ENCODE measurements around the gene NRXN3. TPM values are rescaled to one million over a fixed set of nuclear protein-coding genes. Genes with fewer than 3 reads are reported as not detected.

NRXN3 gene
- total and polyA plus RNA-seq, 2 of the 13 experiments (the other 11 are each of a cell fraction or from before 2014, with no cell fraction given) = 0.03 TPM; not detected in 1

DNA sequence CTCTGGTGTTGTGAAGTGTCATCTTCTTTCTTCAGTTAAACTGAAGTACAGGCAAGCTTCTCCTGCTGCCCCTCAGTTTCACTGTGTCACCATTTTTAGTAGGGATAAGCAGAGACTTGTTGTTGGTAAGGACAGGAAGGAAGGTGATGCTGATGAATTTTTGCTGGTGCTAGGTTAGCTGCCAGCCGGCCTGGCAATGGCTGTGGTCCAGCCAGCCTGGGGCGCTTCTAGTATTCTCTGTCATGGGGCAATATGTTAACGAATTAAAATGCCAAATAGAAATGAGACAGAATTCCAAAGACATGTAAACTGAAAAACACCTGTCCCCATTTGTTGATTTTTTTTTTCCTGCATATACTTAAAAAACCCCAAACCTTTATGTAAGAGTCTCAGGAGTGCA is 1438.3 kb downstream of the NRXN3 start:
- in situ Hi-C loops (cut with HindIII; ENCODE audit: extremely low pct_ligation_motif_present, low pct_unique_long_range_greater_than_20kb) = no loop called here
- H3K4me1 ChIP-seq (ENCODE audit: insufficient read depth, low read length) = no peaks in the 10 kb centered on the region
- ATAC-seq = no peak
- no peak overlapping the region for H3K27ac ChIP-seq (ENCODE audit: extremely low read length, insufficient read depth, low read length)
- H3K36me3 ChIP-seq (replicated peaks in 1 of 2; ENCODE audit: control insufficient read depth in 1 of 2, insufficient read depth in 2 of 2, low read length in 2 of 2) = no peaks in the 10 kb centered on the region
- H4K20me1 ChIP-seq (ENCODE audit: insufficient read depth, low read length) = no peaks in the 10 kb centered on the region
- ChIA-PET POLR2A (no interaction called here), CTCF (ENCODE audit: low intra/inter-chr PET ratio, low total read pairs) (no interaction called here)
- WGBS (ENCODE audit: low lambda C conversion rate) = 51% methylated on average over 3 of the region's 3 CpGs
- no peak overlapping the region for H3K4me2 ChIP-seq (ENCODE audit: low read depth, low read length)
- H3K4me3 ChIP-seq (replicated peaks in 1 of 3; ENCODE audit: insufficient read depth in 1 of 3, low read depth in 2 of 3, low read length in 3 of 3) = no peak overlapping the region
- no peak overlapping the region for H3K9ac ChIP-seq (ENCODE audit: insufficient read depth, low read depth, low read length)
- no peak for FAIRE-seq
- H3K27me3 ChIP-seq (ENCODE audit: control insufficient read depth in 1 of 2, insufficient read depth in 2 of 2, low read length in 2 of 2) = no peaks in the 10 kb centered on the region
- H2AFZ ChIP-seq (ENCODE audit: low read length) = no peak overlapping the region
- intact Hi-C loops (cut with micrococcal nuclease; ENCODE audit: unreplicated experiment) = no loop called here
- peaks cover 80% of the 10 kb centered on the region for H3K9me3 ChIP-seq (ENCODE audit: low read length)
- no peaks in the 10 kb centered on the region for H3K79me2 ChIP-seq (ENCODE audit: insufficient read depth, low read length)
- no peak for DNase-seq (ENCODE audit: low spot score)
- no TSS peak for BruUV-seq (replicated peaks)
- TF ChIP-seq KDM6A (CRISPR knock-in tag; IDR thresholded peaks at IDR 0.05; ENCODE audit: low read depth) = no peak
- TF ChIP-seq, protein P1, sequence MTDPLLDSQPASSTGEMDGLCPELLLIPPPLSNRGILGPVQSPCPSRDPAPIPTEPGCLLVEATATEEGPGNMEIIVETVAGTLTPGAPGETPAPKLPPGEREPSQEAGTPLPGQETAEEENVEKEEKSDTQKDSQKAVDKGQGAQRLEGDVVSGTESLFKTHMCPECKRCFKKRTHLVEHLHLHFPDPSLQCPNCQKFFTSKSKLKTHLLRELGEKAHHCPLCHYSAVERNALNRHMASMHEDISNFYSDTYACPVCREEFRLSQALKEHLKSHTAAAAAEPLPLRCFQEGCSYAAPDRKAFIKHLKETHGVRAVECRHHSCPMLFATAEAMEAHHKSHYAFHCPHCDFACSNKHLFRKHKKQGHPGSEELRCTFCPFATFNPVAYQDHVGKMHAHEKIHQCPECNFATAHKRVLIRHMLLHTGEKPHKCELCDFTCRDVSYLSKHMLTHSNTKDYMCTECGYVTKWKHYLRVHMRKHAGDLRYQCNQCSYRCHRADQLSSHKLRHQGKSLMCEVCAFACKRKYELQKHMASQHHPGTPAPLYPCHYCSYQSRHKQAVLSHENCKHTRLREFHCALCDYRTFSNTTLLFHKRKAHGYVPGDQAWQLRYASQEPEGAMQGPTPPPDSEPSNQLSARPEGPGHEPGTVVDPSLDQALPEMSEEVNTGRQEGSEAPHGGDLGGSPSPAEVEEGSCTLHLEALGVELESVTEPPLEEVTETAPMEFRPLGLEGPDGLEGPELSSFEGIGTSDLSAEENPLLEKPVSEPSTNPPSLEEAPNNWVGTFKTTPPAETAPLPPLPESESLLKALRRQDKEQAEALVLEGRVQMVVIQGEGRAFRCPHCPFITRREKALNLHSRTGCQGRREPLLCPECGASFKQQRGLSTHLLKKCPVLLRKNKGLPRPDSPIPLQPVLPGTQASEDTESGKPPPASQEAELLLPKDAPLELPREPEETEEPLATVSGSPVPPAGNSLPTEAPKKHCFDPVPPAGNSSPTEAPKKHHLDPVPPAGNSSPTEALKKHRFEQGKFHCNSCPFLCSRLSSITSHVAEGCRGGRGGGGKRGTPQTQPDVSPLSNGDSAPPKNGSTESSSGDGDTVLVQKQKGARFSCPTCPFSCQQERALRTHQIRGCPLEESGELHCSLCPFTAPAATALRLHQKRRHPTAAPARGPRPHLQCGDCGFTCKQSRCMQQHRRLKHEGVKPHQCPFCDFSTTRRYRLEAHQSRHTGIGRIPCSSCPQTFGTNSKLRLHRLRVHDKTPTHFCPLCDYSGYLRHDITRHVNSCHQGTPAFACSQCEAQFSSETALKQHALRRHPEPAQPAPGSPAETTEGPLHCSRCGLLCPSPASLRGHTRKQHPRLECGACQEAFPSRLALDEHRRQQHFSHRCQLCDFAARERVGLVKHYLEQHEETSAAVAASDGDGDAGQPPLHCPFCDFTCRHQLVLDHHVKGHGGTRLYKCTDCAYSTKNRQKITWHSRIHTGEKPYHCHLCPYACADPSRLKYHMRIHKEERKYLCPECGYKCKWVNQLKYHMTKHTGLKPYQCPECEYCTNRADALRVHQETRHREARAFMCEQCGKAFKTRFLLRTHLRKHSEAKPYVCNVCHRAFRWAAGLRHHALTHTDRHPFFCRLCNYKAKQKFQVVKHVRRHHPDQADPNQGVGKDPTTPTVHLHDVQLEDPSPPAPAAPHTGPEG (CRISPR knock-in tag; IDR thresholded peaks at IDR 0.05) = no peak
- TF ChIP-seq ZNF253 (CRISPR knock-in tag; IDR thresholded peaks at IDR 0.05; ENCODE audit: borderline replicate concordance) = no peak
- no peak for TF ChIP-seq CCAR2 (optimal IDR thresholded peaks at IDR 0.05; ENCODE audit: low read depth, low read length)
- TF ChIP-seq ZNF776 (CRISPR knock-in tag; IDR thresholded peaks at IDR 0.05) = no peak
- no peak for TF ChIP-seq MYNN (CRISPR knock-in tag; IDR thresholded peaks at IDR 0.05; ENCODE audit: low read depth)
- TF ChIP-seq RXRA (CRISPR knock-in tag; IDR thresholded peaks at IDR 0.05) = no peak
- TF ChIP-seq, protein P2, sequence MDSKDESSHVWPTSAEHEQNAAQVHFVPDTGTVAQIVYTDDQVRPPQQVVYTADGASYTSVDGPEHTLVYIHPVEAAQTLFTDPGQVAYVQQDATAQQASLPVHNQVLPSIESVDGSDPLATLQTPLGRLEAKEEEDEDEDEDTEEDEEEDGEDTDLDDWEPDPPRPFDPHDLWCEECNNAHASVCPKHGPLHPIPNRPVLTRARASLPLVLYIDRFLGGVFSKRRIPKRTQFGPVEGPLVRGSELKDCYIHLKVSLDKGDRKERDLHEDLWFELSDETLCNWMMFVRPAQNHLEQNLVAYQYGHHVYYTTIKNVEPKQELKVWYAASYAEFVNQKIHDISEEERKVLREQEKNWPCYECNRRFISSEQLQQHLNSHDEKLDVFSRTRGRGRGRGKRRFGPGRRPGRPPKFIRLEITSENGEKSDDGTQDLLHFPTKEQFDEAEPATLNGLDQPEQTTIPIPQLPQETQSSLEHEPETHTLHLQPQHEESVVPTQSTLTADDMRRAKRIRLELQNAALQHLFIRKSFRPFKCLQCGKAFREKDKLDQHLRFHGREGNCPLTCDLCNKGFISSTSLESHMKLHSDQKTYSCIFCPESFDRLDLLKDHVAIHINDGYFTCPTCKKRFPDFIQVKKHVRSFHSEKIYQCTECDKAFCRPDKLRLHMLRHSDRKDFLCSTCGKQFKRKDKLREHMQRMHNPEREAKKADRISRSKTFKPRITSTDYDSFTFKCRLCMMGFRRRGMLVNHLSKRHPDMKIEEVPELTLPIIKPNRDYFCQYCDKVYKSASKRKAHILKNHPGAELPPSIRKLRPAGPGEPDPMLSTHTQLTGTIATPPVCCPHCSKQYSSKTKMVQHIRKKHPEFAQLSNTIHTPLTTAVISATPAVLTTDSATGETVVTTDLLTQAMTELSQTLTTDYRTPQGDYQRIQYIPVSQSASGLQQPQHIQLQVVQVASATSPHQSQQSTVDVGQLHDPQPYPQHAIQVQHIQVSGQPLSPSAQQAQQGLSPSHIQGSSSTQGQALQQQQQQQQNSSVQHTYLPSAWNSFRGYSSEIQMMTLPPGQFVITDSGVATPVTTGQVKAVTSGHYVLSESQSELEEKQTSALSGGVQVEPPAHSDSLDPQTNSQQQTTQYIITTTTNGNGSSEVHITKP (CRISPR knock-in tag; IDR thresholded peaks at IDR 0.05; ENCODE audit: low read depth) = no peak
- no peak for TF ChIP-seq ZSCAN25 (CRISPR knock-in tag; IDR thresholded peaks at IDR 0.05)
- TF ChIP-seq ZBTB42 (CRISPR knock-in tag; IDR thresholded peaks at IDR 0.05) = no peak
- no peak for TF ChIP-seq ZFP41 (CRISPR knock-in tag; IDR thresholded peaks at IDR 0.05; ENCODE audit: borderline replicate concordance)
- TF ChIP-seq NFYC (CRISPR knock-in tag; IDR thresholded peaks at IDR 0.05) = no peak
- TF ChIP-seq NKX3-1 (CRISPR knock-in tag; IDR thresholded peaks at IDR 0.05) = no peak
- no peak for TF ChIP-seq KDM1A (CRISPR knock-in tag; IDR thresholded peaks at IDR 0.05)
- no peak for TF ChIP-seq NAIF1 (CRISPR knock-in tag; IDR thresholded peaks at IDR 0.05; ENCODE audit: borderline replicate concordance)
- TF ChIP-seq, protein P3, sequence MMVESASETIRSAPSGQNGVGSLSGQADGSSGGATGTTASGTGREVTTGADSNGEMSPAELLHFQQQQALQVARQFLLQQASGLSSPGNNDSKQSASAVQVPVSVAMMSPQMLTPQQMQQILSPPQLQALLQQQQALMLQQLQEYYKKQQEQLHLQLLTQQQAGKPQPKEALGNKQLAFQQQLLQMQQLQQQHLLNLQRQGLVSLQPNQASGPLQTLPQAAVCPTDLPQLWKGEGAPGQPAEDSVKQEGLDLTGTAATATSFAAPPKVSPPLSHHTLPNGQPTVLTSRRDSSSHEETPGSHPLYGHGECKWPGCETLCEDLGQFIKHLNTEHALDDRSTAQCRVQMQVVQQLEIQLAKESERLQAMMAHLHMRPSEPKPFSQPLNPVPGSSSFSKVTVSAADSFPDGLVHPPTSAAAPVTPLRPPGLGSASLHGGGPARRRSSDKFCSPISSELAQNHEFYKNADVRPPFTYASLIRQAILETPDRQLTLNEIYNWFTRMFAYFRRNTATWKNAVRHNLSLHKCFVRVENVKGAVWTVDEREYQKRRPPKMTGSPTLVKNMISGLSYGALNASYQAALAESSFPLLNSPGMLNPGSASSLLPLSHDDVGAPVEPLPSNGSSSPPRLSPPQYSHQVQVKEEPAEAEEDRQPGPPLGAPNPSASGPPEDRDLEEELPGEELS (CRISPR knock-in tag; IDR thresholded peaks at IDR 0.05) = no peak

Data from HepG2 (cell line).